Nephron progenitor cell (in vitro differentiated cells): Measurements from ENCODE around the gene GABRR1.

ENCODE experiments used
- DNase-seq: peaks from one replicate; pipeline ENCODE4 v3.0.0; 2021
- H3K27ac Mint-ChIP-seq: 2 replicates; pipeline ENCODE4 v1.8.0; 2021; ENCODE audit warnings: mild to moderate bottlenecking, moderate library complexity, mixed read lengths
- H3K27me3 Mint-ChIP-seq: 2 replicates; pipeline ENCODE4 v1.8.0; 2021; ENCODE audit warnings: mild to moderate bottlenecking, low read depth, mixed read lengths; ENCODE audit not compliant: poor library complexity
- H3K36me3 Mint-ChIP-seq: 2 replicates; pipeline ENCODE4 v1.8.0; 2021; ENCODE audit warnings: low read depth, mixed read lengths
- H3K4me1 Mint-ChIP-seq: 2 replicates; pipeline ENCODE4 v1.8.0; 2021; ENCODE audit warnings: mixed read lengths
- H3K4me3 Mint-ChIP-seq: 2 replicates; pipeline ENCODE4 v1.8.0; 2021; ENCODE audit warnings: mild to moderate bottlenecking, moderate library complexity, mixed read lengths
- H3K9me3 Mint-ChIP-seq: 2 replicates; pipeline ENCODE4 v1.8.0; 2021; ENCODE audit warnings: mild to moderate bottlenecking, moderate library complexity, mixed read lengths
- CTCF ChIP-seq: fragments of 200-600 bp; sonication (generic); IDR thresholded peaks from 2 replicates; pipeline ENCODE4 v1.5.0; 2021; ENCODE audit warnings: antibody characterized with exemption

Gene GABRR1

GRCh38 chr6:89180971-89181370, 36.2 kb downstream of the GABRR1 start:
- TF ChIP-seq CTCF = no peak
- DNase-seq = no peak
- Mint-ChIP-seq H3K27me3 (peaks cover 20% of the 10 kb centered on the region), H3K36me3 (no peaks in the 10 kb centered on the region), H3K9me3 (no peaks in the 10 kb centered on the region), H3K4me1 (peaks cover 6% of the 10 kb centered on the region), H3K27ac (no peak overlapping the region), H3K4me3 (no peak overlapping the region)

- Mint-ChIP-seq H3K27ac (no peak overlapping the region), H3K9me3 (no peaks in the 10 kb centered on the region), H3K4me1 (peaks cover 6% of the 10 kb centered on the region), H3K27me3 (peaks cover 19% of the 10 kb centered on the region), H3K36me3 (no peaks in the 10 kb centered on the region), H3K4me3 (no peak overlapping the region)
- no peak for DNase-seq
- TF ChIP-seq CTCF = no peak
Observed at GRCh38 chr6:89180112-89180511, 37.0 kb downstream of the GABRR1 start.

GRCh38 chr6:89173634-89174033, 43.5 kb downstream of the GABRR1 start:
- no peak for TF ChIP-seq CTCF

GRCh38 chr6:89172131-89172530, 45.0 kb downstream of the GABRR1 start:
- Mint-ChIP-seq H3K4me3 (no peak overlapping the region), H3K9me3 (no peaks in the 10 kb centered on the region), H3K4me1 (no peaks in the 10 kb centered on the region), H3K27me3 (no peaks in the 10 kb centered on the region), H3K36me3 (no peaks in the 10 kb centered on the region), H3K27ac (no peak overlapping the region)
- no peak for TF ChIP-seq CTCF
- DNase-seq = no peak

More at GRCh38 chr6:89173634-89174033, 43.5 kb downstream of the GABRR1 start:
- Mint-ChIP-seq H3K4me1 (no peaks in the 10 kb centered on the region), H3K27ac (no peak overlapping the region), H3K9me3 (no peaks in the 10 kb centered on the region), H3K27me3 (no peaks in the 10 kb centered on the region), H3K36me3 (no peaks in the 10 kb centered on the region), H3K4me3 (no peak overlapping the region)
- DNase-seq = no peak

- H3K9me3 Mint-ChIP-seq = no peaks in the 10 kb centered on the region
- no peak overlapping the region for H3K4me3 Mint-ChIP-seq
- H3K36me3 Mint-ChIP-seq = peaks cover 27% of the 10 kb centered on the region
- no peaks in the 10 kb centered on the region for H3K4me1 Mint-ChIP-seq
- no peak overlapping the region for H3K27ac Mint-ChIP-seq
- no peaks in the 10 kb centered on the region for H3K27me3 Mint-ChIP-seq
- no peak for TF ChIP-seq CTCF
- no peak for DNase-seq
Observed at GRCh38 chr6:89162047-89162371, 55.1 kb downstream of the GABRR1 start.

- Mint-ChIP-seq H3K27ac (no peak overlapping the region), H3K4me1 (no peaks in the 10 kb centered on the region), H3K4me3 (no peak overlapping the region), H3K36me3 (peaks cover 29% of the 10 kb centered on the region), H3K27me3 (no peaks in the 10 kb centered on the region), H3K9me3 (no peaks in the 10 kb centered on the region)
- TF ChIP-seq CTCF = no peak
- no peak for DNase-seq
Observed at GRCh38 chr6:89161326-89162046, 55.7 kb downstream of the GABRR1 start.
